Stimulated activated CD4-positive, alpha-beta T cell treated with anti-CD3 and anti-CD28 coated beads, Interleukin-1b, Interleukin-23, amount 100 ng/mL, for 1 hour (primary cell): Measurements from ENCODE around the gene CYP3A4.
"Not testable (repeated sequence)": the region's sequence is repeated elsewhere in the genome, so short reads cannot be mapped to it uniquely, and the experiment has no call there.

ENCODE experiments used
- DNase-seq, 2 donors: peaks; one replicate each; pipeline ENCODE4 v3.0.0-alpha.2; 2020; ENCODE audit warnings: low read depth in 2 of 2

Gene CYP3A4

DNA sequence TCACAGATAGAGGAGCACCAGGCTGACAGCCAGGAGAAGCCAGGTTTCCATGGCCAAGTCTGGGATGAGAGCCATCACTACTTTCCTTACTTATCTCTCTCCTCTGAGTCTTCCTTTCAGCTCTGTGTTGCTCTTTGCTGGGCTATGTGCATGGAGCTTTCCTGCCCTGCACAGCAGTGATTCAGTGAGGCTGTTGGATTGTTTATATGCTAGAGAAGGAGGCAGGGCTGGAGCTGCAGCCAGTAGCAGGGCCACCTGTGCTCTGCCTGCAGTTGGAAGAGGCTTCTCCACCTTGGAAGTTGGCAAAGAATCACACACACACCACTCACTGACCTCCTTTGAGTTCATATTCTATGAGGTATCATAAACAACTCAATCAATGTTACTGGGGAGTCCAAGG is at the start of gene CYP3A4:
Gene CYP3A4, minus strand, starts transcription at position 178 of the 400 bp plus-strand sequence. Its CDS starts 103 bp downstream, at position 75.
- DNase-seq = no peak

DNA sequence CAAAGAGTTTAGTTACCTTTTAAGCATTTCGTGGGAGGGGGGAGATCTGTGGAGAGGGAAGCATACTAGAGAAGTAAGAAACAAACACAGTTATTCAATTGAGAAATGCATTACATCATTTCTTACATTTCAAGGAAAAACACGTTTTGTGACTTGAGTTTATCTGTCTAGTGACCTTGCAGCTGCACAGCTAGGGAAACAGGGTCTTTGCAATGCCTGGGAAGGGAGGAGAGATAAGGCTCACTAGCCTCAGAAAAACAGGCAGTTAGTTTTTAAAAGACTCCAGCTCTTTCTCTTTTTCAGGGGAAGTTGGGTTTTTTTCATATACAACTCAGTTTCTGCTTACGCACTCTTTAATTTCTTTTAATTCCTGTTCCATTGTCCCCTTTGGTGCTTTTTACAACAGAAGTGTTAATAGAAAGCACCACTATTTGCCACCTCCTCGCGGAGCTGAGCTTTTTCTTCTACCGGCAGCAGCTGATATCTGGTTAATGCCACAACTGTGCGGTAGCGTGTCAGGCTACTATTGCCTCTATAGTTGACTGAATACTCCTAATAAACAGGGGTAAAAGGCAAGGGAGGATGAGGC is 49.4 kb upstream of the CYP3A4 start:
- no peak for DNase-seq

- DNase-seq = no peak
These were observed 47.6 kb upstream of the CYP3A4 start for GRCh38 chr7:99831595-99831994.

- DNase-seq = no peak
These were observed 45.7 kb upstream of the CYP3A4 start for GRCh38 chr7:99829524-99830160.

- DNase-seq = no peak
These were observed 44.8 kb upstream of the CYP3A4 start for GRCh38 chr7:99828811-99829210.

DNA sequence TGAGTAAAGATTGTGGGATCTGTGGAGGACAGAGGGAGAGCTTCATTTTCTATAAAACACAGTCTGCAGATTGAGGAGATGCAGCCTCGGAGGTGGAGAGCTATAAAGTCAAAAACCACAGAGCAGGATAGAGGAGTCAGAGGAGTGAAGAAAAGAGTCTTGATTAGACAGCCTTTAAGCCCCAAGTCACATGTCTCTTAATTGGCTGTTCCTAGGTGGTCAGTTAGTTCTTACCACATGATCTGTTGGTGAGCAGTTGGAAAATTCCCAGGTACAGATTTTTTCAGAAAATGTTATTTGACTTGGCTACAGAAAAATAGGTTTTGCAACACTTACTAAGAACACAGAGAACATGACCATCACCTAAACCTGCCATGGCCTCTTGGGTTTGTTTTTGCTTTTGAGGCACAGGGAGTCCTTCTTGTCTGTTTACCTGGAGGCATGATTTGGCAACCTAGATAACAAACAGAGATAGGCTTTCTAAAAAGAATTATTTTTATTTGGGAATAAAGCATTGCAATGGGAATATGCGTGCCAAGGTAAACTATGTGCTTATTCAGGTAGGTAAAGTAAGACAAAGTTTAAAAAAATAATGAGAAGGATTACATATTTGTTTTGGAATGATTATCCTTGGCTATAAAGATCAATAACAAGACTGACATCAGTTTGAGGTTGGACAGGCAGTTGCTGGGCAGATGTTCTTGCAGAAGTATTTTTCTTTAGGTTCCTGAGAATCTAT is 43.2 kb upstream of the CYP3A4 start:
- no peak for DNase-seq

DNA sequence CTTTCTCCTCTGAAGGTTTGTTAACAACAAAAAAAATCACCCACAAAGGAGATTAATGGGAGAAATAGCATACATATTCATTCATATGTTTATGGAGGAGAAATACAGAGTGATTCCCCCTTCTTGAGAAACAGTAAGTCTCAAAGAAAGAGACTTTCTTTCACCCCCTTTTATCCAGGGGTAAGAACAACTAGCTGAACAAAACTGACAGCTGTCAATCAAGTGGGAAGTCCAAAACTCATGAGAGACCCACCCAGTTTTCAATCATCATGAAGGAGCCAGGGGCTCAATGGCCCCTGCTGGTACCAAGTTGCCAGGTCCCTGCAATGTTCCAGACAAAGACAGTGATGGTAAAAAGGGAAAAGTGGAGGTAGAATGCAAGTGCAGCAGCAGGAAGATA is 41.9 kb upstream of the CYP3A4 start:
- no peak for DNase-seq

- DNase-seq = no peak
These were observed 41.5 kb upstream of the CYP3A4 start for GRCh38 chr7:99825452-99825851.

DNA sequence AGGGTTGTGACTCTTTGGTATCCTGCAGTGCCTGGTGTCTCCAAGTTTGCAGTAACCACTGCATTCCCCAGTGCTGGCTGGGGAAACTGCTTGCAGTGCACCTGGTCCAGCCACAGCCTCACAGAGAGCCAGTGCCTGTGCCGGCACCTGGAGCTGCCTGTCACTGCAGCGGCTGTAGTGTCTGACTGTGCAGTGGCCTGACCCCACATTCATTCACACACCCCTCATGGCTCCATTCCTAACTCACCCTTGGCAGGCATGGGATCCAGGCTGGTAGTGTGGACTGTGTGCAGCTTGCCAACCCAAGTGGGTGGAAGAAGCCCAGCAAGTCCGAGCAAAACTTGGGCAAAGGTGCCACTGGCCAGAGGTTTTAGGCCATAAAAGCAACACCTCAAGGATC is 40.1 kb upstream of the CYP3A4 start:
- DNase-seq = no peak

DNA sequence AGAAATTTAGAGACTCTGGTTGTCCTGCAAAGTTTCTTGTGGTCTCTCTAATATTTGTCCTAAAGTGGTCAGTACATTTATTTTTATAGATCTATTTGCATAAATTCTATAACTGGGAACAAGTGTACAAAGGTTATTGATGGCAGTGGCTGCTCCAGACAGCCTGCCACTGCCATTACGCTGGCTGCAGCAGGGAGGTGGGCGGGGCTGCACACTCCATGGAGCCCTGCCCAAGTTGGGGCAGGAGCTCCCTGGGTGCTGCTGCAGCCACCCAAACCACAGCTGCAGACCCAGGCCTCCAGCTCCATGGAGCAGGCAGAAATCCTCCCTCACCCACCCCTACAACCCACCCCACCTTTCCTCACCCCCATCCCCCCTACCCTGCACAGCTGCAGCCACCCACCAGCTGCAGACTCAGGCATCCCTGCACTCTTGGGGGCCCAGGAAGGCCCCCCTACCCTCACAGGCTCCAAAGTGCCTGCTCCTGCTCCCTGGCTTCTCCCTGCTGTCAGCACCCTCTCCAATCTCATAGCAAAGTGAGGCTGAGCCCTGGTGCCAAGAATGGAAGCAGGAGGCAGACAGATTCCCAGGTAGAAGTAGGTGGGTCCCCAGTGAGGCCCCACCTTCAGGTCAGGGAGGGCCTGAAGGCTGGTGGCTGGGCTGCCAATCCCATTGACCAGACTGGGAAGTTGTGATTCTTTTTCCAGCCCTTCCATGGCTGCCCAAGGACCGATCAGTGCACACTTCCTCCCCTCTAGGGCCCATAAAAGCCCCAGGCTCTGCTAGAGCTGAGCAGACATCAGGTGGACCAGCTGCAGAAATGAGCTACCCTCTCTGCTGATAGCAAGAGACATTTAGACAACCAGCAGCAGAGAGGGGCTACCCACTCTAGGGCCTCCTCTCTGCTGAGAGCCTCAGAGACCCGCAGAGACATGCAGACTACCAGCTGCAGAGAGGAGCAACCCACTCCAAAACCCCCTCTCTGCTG is 39.0 kb upstream of the CYP3A4 start:
- DNase-seq = no peak

- no peak for DNase-seq
These were observed 36.5 kb upstream of the CYP3A4 start for GRCh38 chr7:99820408-99821027.

GRCh38 chr7:99808766-99809165 is 24.8 kb upstream of the CYP3A4 start:
- no peak for DNase-seq

GRCh38 chr7:99806839-99807478 is 23.0 kb upstream of the CYP3A4 start:
- DNase-seq = no peak

DNA sequence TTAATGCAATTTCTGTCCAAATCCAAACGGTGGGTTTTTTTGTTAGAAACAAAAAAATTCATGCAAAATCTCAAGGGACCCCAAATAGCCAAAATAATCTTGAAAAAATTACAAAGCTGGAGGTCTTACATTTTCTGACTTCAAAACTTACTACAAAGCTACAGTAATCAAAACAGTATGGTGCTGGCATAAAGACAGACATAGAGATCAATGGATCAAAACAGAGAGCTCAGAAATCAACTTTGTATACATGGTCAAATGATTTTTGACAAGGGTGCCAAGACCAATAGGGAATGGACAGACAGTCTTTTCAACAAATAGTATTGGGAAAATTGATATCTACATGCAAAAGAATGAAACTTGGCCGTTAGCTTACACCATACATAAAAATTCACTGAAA is 21.7 kb upstream of the CYP3A4 start:
- no peak for DNase-seq

DNA sequence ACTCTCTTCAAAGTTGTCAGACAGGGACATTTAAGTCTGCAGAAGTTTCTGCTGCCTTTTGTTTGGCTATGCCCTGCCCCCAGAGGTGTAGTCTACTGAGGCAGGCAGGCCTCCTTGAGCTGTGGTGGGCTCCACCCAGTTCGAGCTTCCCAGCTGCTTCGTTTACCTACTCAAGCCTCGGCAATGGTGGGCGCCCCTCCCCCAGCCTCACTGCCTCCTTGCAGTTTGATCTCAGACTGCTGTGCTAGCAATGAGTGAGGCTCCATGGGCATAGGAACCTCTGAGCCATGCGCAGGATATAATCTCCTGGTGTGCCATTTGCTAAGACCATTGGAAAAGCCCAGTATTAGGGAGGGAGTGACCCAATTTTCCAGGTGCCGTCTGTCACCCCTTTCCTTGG is 19.1 kb upstream of the CYP3A4 start:
- DNase-seq = not testable (repeated sequence)

- not testable (repeated sequence) for DNase-seq
These were observed 17.4 kb upstream of the CYP3A4 start for GRCh38 chr7:99801407-99801806.

GRCh38 chr7:99798972-99799371 is 15.0 kb upstream of the CYP3A4 start:
- DNase-seq = no peak

DNA sequence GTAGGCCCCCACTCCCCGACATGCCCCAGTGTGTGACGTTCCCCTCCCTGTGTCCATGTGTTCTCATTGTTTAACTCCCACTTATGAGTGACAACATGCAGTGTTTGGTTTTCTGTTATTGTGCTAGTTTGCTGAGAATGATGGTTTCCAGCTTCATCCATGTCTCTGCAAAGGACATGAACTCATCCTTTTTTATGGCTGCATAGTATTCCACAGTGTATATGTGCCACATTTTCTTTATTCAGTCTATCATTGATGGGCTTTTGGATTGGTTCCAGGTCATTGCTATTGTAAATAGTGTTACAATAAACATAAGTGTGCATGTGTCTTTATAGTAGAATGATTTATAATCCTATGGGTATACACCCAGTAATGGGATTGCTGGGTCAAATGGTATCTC is 11.9 kb upstream of the CYP3A4 start:
- DNase-seq = not testable (repeated sequence)

DNA sequence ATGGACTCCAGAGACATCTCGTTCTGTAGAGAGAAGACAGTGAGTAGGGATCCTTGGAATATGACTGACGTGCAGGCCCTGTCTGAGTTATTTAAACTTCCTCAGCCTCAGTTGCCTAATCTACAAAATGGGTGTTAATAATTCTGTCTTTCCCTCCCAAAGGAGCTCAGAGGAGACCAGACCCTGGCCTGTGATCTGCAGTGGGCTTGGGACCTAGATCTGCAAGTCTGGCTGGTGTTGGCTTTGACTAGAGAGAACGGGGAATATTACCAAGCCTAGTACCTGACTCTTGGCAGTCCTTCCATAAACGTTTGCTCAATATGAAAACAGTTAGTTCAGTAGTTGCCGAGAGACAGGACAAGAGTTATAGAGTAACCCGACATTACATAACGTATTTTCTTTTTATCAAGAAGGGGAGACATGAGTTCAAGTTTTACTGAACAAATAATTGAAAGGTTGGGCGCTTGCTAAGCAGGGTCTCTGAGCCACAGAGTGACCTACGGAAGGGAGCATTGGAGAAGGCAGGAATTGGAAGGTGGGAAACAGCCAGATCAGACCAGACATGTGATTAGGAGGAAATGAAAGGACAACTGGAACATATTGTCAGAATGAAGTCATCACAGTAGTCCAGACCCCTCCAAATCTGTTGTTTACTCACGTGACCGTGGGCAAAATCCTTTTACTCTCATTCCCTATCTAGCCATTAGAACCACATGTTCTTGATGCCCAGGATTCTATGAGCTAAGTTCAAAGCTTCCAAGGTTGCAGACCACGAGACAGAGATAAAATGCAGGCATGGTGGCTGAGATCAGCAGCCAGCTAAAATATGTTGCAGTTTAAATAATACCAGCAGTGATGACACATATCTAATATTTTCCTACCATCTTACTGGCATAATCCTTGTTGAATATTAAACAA is 10.9 kb upstream of the CYP3A4 start:
- no peak for DNase-seq

DNA sequence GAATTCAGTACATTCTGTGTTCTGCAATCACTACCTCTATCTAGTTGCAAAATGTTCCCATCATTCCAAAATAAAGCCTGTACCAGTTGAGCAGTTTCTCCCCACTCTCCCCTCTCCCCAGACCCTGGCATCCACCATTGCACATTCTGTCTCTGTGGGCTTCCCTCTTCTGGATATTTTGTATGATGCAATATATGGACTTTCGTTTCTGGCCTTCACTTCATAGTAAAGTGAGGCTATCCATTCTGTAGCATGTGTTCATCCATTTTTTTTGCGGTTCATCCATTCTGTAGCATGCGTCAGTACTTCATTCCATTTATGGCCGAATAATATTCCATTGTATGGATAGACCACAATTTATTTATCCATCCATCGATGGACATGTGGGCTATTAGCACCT is 9.5 kb upstream of the CYP3A4 start:
- DNase-seq = no peak
